ENCODE measurements around the gene MORC1.
"Not testable (repeated sequence)": the region's sequence is repeated elsewhere in the genome, so short reads cannot be mapped to it uniquely, and the experiment has no call there.

MORC1 gene

GRCh38 chr3:109098079-109098644 lies 19.8 kb downstream of the MORC1 start:
- DNase-seq (ENCODE audit: low read depth, low spot score), result no peak

DNA sequence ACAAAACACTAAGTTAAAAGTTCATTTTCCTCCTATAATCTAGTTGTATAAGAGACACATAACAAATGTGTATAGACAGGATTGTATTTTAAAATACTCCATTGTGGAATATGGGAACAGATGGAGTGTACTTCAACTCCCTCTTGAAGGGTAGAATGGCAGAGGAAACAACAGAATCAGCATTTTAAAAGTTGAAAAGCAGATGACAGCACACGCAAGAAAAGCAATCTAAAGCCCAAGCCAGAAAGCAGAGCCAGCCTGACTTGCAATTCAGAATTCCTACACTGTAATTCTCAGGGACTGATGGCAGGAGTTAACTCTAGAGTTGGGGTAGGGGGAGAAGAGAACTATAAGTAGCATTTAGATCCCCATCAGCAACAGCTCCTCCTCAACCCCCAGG lies 22.8 kb downstream of the MORC1 start:
- no peak for DNase-seq (ENCODE audit: low read depth, low spot score)

DNA sequence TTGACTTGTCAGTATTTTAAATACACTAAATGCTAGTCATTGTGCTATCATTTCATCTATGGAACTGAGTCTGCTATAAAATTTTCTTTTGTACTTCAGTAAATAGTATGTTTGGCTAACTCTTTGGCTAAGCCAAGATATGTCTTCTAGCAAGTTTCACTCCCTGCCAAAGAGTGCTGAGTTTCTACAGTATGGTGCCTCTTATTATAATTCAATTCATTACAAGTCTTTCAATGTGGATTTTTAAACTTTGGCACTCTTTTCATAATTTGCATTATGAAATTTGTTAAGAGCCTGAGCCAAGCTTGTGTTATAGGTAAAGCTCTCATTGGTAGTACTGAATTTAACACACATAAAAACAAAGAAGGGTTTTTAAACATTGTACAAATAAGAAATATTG lies 24.4 kb downstream of the MORC1 start:
- no peak for DNase-seq (ENCODE audit: low read depth, low spot score)

- no peak for DNase-seq (ENCODE audit: low read depth, low spot score)
Measured at GRCh38 chr3:109091846-109092245, 26.1 kb downstream of the MORC1 start.

DNA sequence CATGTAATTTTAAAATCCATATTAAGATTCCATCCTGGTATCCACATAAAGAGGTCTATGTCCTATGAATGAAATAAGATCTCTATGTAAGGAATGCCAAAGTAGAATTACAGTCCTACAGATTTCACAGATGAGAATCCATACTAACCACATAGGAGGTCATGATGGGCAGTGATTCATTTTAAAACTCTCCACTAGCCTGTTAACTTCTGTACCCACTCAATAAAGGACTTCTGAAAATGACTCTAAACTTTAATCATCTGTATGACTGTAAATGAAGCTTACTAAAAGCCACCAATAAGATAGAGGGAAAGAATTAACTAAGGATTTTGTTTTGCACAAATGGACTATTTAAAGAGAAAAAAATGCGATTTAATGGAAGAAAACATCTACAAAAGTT lies 28.7 kb downstream of the MORC1 start:
- DNase-seq (ENCODE audit: low read depth, low spot score), result no peak

DNA sequence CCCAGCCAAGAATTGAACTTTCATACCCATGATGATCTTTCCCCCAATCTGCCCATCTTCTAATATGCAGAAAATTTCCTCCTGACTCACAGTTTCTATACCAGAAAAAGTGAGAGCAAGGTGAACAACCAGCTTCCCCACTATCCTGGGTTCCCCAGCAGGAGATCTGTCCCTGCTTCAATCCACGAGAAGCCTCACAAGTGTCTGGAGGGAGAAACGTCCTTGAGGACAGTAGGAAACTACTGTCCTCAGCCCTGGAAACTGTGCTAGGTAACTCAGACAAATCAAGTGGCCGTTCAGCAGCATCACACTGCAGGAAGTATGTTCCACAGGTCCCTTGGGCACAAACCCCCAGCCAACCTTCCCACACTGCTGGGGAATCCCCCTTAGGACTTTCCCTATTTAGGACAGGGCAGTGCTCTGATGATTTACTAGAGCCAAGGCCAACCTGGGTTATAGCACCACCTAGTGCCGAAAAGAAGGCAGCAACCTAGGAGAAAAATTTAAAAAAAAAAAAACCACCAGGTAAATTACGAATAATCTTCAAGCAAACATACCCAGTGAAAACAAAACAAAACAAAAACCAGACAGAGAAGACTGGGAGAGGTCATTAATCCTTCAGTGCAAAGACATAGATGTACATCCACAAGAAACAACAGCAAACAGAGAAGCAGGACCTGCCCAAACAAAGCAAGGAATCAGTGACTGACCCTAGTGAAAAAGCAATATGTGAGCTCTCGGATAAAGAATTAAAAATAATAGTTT lies 36.0 kb downstream of the MORC1 start:
- DNase-seq (ENCODE audit: low read depth, low spot score), result no peak

DNA sequence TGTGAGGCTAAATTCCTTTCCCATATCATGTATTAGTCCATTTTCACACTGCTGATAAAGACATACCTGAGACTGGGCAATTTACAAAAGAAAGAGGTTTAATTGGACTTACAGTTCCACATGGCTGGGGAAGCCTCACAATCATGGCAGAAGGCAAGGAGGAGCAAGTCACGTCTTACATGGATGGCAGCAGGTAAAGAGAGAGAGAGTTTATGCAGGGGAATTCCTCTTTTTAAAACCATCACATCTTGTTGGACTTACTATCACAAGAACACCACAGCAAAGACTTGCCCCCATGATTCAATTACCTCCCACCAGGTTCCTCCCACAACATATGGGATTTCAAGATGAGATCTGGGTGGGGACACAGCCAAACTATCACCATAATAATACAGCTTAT lies 37.8 kb downstream of the MORC1 start:
- DNase-seq (ENCODE audit: low read depth, low spot score), result not testable (repeated sequence)

DNA sequence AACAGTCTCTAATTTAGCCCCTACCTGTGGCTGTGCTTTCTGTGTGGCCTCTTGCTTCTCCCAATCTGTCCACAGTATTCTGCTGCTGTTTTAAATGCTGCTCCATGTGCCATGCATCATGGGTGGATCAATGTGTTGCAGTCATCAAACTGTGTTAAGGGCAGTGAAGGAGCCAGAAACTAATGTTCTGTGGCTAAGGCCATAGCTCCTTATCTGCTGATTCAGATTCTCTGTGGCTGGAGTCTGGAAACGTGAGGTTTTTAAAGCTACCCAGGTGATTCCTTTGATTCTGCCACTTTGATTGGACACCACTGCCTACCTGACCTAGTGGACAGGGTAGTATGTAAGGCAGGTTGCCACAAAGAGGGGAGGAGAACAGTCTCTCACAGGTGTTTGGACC lies 44.8 kb downstream of the MORC1 start:
- DNase-seq (ENCODE audit: low read depth, low spot score), result no peak

DNA sequence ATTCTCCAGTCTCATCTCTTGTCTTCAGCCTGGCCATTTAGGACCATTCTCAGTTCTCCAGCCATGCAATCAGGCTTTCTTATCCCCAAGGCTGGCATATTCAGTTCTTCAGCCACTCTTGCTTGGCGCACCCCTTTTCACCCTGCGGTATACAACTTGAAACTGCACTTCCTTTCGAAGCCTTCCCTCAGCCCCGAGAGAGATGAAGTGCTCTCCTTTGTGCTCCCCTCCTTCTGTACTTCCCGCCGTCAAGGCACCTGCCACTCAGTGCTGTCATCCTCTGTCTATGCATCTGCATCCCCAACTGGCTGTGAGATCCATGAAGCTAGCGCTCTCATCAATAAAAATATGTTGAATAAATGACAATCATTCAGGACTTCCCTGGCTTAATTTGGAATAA lies 45.7 kb downstream of the MORC1 start:
- DNase-seq (ENCODE audit: low read depth, low spot score), result no peak

DNA sequence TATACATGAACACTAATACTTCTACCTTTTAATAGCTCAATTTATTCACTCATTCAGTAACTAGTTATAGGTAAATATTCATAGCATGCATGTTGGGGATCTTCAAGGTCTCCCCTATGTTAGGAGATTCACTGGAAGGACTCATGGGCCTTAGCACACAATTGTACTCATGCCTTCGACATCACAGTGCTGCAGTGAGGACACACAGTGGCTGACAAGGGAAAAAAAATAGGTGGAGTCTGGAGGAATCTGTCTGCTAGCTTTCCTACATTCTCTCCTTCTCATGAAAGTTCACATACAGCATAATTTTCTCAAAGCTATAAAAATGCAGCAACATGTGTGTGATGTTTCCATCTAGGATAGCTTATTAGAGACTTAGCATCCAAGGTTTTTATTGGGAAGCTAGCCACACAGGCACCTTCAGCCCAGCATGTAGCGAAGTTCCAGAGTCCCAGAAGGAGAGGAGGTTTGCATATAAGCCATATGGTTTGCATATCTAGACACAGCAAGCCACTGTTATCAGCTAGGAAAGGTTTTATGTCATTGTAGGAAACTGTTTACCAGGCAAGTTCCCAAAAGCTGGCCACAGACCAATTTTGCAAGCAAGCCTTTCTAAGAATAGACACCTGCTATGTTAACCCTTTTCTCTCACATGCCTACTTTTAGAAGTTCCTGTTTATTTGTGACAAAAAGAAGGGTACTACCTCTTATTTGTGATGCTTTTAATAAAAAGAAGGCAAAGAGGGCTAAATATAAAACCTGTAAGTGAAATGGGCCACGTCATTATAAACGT lies 46.4 kb downstream of the MORC1 start:
- DNase-seq (ENCODE audit: low read depth, low spot score), result no peak

DNA sequence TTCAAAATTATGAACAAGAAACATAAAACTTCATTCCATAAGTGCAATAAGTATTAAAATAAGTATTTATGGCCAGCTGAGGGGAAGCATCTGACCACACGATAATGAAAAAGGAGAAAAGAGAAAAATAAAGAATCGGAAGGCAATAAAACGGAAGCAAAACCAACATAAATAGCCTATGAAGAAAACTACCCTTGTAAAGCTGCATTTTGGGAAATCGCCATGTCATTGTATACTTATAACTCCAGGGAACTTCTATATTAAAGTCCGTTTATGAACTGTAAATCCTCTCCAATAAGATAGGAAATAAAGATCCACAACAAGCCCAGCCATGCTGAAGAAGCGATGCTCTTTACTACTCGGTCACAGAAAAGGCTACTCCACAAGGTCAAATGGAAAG lies 47.7 kb downstream of the MORC1 start:
- no peak for DNase-seq (ENCODE audit: low read depth, low spot score)

DNA sequence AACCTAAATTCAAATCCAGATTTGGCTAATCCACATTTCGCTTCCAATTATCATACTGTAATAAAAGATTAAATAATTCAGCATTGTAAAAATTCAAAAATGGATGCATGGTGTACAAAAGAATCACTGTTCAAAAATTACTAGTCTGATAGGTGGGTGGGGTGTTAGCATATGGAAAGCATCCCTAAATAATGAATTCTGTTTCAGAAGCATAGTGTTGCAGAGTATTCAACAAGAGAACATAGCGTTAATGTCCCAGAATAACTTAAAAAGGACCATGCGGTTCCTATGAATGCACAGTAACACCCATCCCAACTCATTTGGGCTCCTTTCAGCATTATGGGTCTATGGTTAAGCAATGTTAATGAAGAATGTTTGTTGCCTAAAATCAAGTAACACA lies 51.1 kb downstream of the MORC1 start:
- no peak for DNase-seq (ENCODE audit: low read depth, low spot score)

DNA sequence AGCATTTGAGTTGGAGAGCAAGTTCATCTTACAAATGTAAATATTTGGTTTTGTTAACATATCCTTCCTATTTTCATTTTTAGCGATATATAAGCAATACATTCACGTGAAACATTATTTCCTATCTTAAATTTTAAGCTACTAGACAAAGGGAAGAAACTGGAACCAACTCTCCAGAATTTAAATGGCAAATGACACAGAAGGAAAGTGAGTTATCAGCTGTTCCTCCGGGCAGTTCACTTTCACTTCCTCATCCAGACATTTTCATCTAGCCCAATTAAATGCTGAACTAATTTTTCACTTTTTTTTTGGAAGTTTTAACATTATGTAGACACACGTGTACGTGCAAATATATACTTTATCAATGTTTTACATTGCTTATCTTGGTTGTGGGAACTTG lies 58.7 kb downstream of the MORC1 start:
- no peak for DNase-seq (ENCODE audit: low read depth, low spot score)

DNA sequence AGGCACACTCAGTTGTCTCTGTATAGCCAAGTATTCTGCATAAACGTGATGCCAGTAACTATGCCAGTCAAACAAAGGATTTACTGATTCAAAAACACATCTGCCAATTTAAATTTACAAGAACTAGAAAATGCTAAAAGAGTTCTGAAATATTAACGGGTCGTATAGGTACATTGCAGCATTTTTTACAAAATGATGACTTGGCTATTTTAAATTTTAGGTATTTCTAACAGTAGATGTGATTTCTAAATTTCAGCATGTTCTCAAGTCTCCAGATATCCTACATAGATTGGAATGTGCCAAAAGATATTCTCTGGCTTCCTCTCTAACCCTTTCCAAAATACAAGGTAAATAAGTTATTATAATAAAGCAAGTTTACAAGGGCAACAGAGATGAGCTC lies 60.3 kb downstream of the MORC1 start:
- no peak for DNase-seq (ENCODE audit: low read depth, low spot score)

- DNase-seq (ENCODE audit: low read depth, low spot score), result no peak
Measured at GRCh38 chr3:109057056-109057455, 60.9 kb downstream of the MORC1 start.

DNA sequence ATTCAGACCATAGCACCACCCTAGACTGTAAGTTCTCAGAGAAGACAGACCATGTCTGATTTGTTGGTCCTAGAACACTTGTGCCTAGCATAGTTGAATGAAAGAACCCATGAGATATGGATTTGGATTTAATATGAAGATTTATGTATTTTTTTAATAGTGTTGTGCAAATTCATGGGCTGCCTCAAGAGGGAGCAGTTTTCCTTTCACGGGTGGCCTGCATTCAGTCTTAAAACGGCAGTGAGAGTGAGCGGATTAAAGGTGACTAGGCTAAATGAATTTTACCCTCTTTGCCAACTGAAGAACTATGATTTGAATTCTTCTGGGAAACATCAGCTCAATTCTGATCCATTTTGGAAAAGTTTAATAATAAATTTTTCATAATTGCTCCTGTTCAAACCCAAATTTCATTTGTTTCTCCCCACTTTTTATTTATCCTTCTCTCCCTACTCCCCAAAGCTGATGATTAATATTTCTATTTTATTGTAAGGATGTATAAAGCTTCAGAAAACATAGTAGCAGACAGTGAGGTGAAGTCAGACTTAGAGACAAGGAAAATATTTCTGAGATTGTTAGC lies 67.3 kb downstream of the MORC1 start:
- DNase-seq (ENCODE audit: low read depth, low spot score), result no peak

DNA sequence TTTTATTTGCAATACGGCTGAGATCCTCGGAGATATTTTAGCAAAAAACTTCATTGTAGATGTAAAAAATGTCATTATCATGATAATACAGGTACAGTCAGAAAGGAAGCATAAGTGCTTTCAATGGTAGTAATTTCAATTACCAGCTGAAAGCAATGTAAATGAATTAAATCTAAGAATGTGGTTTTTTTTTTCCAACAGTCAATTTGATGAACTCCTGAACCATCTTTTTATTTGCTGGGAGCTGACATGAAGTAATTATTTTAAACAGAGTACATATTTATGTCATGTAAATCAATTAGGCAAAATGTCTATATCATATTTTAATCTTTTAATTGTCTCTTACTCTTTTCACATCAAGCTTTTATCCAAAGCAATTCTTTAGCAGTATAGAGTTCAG lies 70.6 kb downstream of the MORC1 start:
- DNase-seq (ENCODE audit: low read depth, low spot score), result no peak

DNA sequence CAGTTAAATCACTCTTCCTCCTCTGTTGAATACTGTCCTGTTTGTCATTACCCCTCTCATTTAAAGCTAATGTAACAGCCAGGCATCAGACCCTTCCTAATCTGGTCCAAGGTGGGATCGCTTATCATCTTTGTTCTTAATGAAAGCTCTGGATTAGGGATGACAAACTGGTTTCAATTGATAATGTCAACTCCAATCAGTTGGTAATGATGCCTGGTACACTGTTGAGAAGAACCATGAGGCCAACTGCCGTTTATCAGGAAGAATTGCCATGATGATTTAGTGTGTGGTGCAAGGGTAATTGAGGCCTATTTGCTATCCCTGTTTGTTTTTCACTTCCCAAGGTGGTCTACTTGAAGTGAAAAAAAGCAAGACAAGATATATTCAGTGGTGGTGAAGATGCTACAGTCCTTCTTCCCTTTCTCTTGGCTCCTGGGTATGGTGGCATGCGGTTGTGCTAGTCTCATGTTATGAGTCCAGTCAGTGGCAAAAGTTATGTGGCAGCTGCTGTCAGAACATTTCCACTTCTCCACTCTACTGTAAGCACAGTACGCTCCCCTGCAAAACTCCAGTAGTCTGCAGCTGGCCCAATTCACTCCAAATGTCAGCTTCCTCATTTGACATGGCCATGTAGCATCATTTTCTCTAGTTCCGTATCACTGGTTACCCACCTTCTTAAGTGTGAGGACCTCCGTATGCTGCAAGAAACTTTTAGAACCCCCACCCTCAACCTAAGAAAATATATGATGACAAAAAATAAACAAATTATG lies 72.5 kb downstream of the MORC1 start:
- DNase-seq (ENCODE audit: low read depth, low spot score), result no peak

- DNase-seq (ENCODE audit: low read depth, low spot score), result no peak
Measured at GRCh38 chr3:109035082-109035481, 82.9 kb downstream of the MORC1 start.

DNA sequence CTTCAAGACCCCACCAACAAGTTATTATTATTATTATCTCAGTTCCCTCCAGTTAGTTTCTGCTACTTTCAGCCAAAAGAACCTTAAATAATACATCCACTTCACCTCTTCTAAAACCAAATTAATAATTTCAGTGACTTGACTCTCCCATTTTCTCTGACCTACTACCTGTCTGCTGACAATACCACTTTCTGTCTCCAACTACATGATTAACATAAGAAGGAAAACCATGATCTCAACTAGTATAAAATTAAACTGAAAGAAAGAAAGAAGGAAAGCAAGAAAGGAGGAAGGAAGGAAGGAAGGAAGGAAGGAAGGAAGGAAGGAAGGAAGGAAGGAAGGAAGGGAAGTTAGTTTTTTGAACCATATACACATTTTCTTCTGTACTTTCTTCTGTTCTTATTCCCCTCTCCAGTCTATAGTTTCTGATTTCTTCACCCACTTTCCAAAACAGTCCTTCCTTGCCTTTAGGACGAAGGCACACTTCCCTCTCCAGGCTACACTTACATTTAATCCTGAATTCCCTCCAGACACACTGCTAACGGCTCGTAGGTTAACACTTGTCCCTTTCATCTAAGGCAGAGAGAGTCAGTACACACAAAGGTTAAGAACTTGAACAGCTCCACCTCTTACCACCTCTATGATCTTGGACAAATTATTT lies 84.8 kb downstream of the MORC1 start:
- DNase-seq (ENCODE audit: low read depth, low spot score), result no peak

DNA sequence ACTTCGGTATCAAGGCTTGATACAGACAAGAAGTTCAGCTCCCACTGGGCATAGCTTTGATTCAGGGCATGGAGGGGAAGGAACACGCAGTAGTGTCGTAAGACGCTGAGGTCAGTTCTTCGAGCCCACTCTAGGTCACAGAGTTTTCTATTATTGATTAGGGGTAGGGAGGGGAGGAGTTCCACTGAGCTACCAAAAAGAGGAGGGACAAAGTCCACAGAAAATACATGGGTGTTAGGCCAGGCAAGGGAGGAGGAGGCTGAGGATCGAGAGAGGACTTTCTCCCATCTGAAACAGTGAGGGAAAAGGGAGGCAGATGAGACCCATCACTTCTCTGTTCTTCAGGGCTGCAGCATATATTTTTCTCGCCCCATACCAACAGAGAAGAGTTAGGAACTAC lies 89.2 kb downstream of the MORC1 start:
- no peak for DNase-seq (ENCODE audit: low read depth, low spot score)
